Activated CD8-positive, alpha-beta T cell treated with anti-CD3 and anti-CD28 coated beads for 36 hours (primary cell): ENCODE results near the gene DOK4. TPM values are rescaled to one million over a fixed set of nuclear protein-coding genes. Genes with fewer than 3 reads are reported as not detected.

Experiments
- ATAC-seq: fragments of 200-7000 bp; cut with Tn5 transposase; one replicate; pipeline ENCODE4 v1.10.0; 2021; ENCODE audit warnings: mild to moderate bottlenecking, moderate library complexity
- CTCF ChIA-PET: fragments of 350-600 bp; sonication (Branson Sonifier 250); formaldehyde crosslinking; loops from one replicate; lab custom pipeline; 2021; ENCODE audit warnings: antibody characterized with exemption; lab: Charles Lee
- POLR2A ChIA-PET: fragments of 350-600 bp; sonication (Branson Sonifier 250); formaldehyde crosslinking; loops from one replicate; lab custom pipeline; 2021; ENCODE audit warnings: antibody characterized with exemption; lab: Charles Lee
- DNase-seq: peaks from one replicate; pipeline ENCODE4 v3.0.0-alpha.2; 2020
- H3K27ac Mint-ChIP-seq: one replicate; pipeline ENCODE4 v1.8.0; 2021; ENCODE audit warnings: mild to moderate bottlenecking, mixed read lengths
- H3K27me3 Mint-ChIP-seq: one replicate; pipeline ENCODE4 v1.8.0; 2021; ENCODE audit warnings: mixed read lengths
- H3K36me3 Mint-ChIP-seq: one replicate; pipeline ENCODE4 v1.8.0; 2021; ENCODE audit warnings: low read depth, mixed read lengths
- H3K4me1 Mint-ChIP-seq: one replicate; pipeline ENCODE4 v1.8.0; 2021; ENCODE audit warnings: low read depth, mixed read lengths
- H3K4me3 Mint-ChIP-seq: one replicate; pipeline ENCODE4 v1.8.0; 2021; ENCODE audit warnings: mild to moderate bottlenecking, moderate library complexity, mixed read lengths
- H3K9me3 Mint-ChIP-seq: one replicate; pipeline ENCODE4 v1.8.0; 2021; ENCODE audit warnings: mixed read lengths
- CTCF ChIP-seq: fragments of 200-600 bp; IDR thresholded peaks from one replicate; pipeline ENCODE4 v1.8.0; 2022; ENCODE audit warnings: antibody characterized with exemption, mild to moderate bottlenecking
- intact Hi-C: fragments of 100-400 bp; cut with micrococcal nuclease; formaldehyde crosslinking; loops from one replicate; pipeline ENCODE4 v1.10.0; 2022
- total RNA-seq, 2 experiments: library from RNA; stranded (reverse); gene quantifications; one replicate each; pipeline ENCODE4 v1.2.3, GENCODE V29; 2021

DOK4 gene
- total RNA-seq, 2 experiments from 2014 or later = 4.6 to 5.1 TPM

- DNase-seq = no peak
- no peak for TF ChIP-seq CTCF
- ATAC-seq = no peak
- Mint-ChIP-seq H3K9me3 (no peaks in the 10 kb centered on the region), H3K27me3 (no peaks in the 10 kb centered on the region), H3K4me3 (no peak overlapping the region), H3K27ac (no peak overlapping the region), H3K36me3 (no peaks in the 10 kb centered on the region), H3K4me1 (peaks cover 22% of the 10 kb centered on the region)
- CTCF ChIA-PET = interaction anchor here (2.9 to 8.6 kb wide), 3 partner anchors 10 to 35 kb away, joined by 10 to 60 read pairs (median 20); partner anchors contain the start of gene POLR2C
- POLR2A ChIA-PET = interaction anchor here (1.0 to 7.5 kb wide), 3 partner anchors 11 to 20 kb away, joined by 5 to 47 read pairs (median 22); partner anchors contain the start of gene POLR2C
- intact Hi-C loops = no loop called here
Measured at GRCh38 chr16:57483725-57484514, 2.4 kb downstream of the DOK4 start.

GRCh38 chr16:57482845-57483545 lies 3.3 kb downstream of the DOK4 start:
- no peak overlapping the region for H3K4me3 Mint-ChIP-seq
- H3K9me3 Mint-ChIP-seq = no peaks in the 10 kb centered on the region
- intact Hi-C loops = no loop called here
- DNase-seq = no peak
- H3K27me3 Mint-ChIP-seq = no peaks in the 10 kb centered on the region
- ATAC-seq = no peak
- ChIA-PET CTCF (interaction anchor here (2.9 to 8.6 kb wide), 3 partner anchors 9 to 36 kb away, joined by 10 to 60 read pairs (median 20); partner anchors contain the start of gene POLR2C), POLR2A (interaction anchor here (1.4 to 7.5 kb wide), 3 partner anchors 10 to 36 kb away, joined by 6 to 47 read pairs (median 22); partner anchors contain the start of genes CIAPIN1, COQ9 and POLR2C)
- H3K36me3 Mint-ChIP-seq = no peaks in the 10 kb centered on the region
- H3K4me1 Mint-ChIP-seq = peaks cover 22% of the 10 kb centered on the region
- no peak overlapping the region for H3K27ac Mint-ChIP-seq
- TF ChIP-seq CTCF = no peak

GRCh38 chr16:57481421-57481820 lies 4.9 kb downstream of the DOK4 start:
- ATAC-seq = no peak
- peaks cover 15% of the 10 kb centered on the region for H3K4me1 Mint-ChIP-seq
- no peak for DNase-seq
- H3K4me3 Mint-ChIP-seq = no peak overlapping the region
- no peaks in the 10 kb centered on the region for H3K27me3 Mint-ChIP-seq
- ChIA-PET CTCF (interaction anchor here (1.0 to 2.9 kb wide), 4 partner anchors 19 to 62 kb away, joined by 3 to 10 read pairs (median 5); partner anchors contain the start of genes ADGRG5 and POLR2C), POLR2A (interaction anchor here (1.0 to 7.5 kb wide), 4 partner anchors 10 to 44 kb away, joined by 3 to 47 read pairs (median 4); partner anchors contain the start of genes CIAPIN1, COQ9 and POLR2C)
- no peaks in the 10 kb centered on the region for H3K36me3 Mint-ChIP-seq
- no peak for TF ChIP-seq CTCF
- H3K9me3 Mint-ChIP-seq = no peaks in the 10 kb centered on the region
- no peak overlapping the region for H3K27ac Mint-ChIP-seq
- intact Hi-C loops = no loop called here

- DNase-seq (no peak), ATAC-seq (no peak)
- H3K4me1 Mint-ChIP-seq = peaks cover 18% of the 10 kb centered on the region
- intact Hi-C loops = no loop called here
- POLR2A ChIA-PET = interaction anchor here (1.0 to 7.5 kb wide), 4 partner anchors 9 to 44 kb away, joined by 3 to 47 read pairs (median 4); partner anchors contain the start of gene POLR2C
- CTCF ChIA-PET = interaction anchor here (1.0 to 8.2 kb wide), 5 partner anchors 19 to 62 kb away, joined by 3 to 71 read pairs (median 6); partner anchors contain the start of genes ADGRG5 and POLR2C
- H3K27ac Mint-ChIP-seq = no peak overlapping the region
- H3K4me3 Mint-ChIP-seq = no peak overlapping the region
- H3K27me3 Mint-ChIP-seq = no peaks in the 10 kb centered on the region
- no peak for TF ChIP-seq CTCF
- H3K36me3 Mint-ChIP-seq = no peaks in the 10 kb centered on the region
- H3K9me3 Mint-ChIP-seq = no peaks in the 10 kb centered on the region
Measured at GRCh38 chr16:57480754-57481230, 5.5 kb downstream of the DOK4 start.
